ENCODE measurements around the gene SRPRA. TPM values are rescaled to one million over a fixed set of nuclear protein-coding genes. Genes with fewer than 3 reads are reported as not detected.

SRPRA gene
- total RNA-seq, 1 donor from 2014 or later, result 54.8 TPM

DNA sequence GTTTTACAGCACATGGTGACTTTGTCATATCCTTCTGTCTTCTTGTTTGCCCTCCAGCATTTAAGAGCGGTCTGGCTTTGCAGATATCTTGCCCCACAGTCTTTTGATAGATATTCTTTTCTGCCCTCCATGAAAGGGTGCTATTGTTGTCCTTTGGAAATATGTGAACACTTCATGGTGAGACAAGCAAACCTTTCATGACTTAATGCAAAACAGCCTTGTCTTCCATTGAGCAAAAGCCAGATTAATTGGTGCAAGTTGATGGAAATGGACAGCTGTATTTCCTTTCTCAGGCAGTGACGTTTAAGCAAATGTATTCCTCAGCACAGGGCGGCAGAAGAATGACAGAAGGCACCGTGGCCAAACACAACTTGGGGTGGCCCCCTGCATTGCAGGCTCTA is 39.6 kb upstream of the SRPRA start:
- H3K4me1 Mint-ChIP-seq (ENCODE audit: unreplicated experiment), result peaks cover 5% of the 10 kb centered on the region
- no peaks in the 10 kb centered on the region for H3K9me3 Mint-ChIP-seq (ENCODE audit: unreplicated experiment)
- no peak overlapping the region for H3K4me3 Mint-ChIP-seq (ENCODE audit: unreplicated experiment)
- peaks cover 4% of the 10 kb centered on the region for H3K36me3 Mint-ChIP-seq (ENCODE audit: low read depth, unreplicated experiment)
- H3K27me3 Mint-ChIP-seq (ENCODE audit: unreplicated experiment), result no peaks in the 10 kb centered on the region
- TF ChIP-seq, protein P1, sequence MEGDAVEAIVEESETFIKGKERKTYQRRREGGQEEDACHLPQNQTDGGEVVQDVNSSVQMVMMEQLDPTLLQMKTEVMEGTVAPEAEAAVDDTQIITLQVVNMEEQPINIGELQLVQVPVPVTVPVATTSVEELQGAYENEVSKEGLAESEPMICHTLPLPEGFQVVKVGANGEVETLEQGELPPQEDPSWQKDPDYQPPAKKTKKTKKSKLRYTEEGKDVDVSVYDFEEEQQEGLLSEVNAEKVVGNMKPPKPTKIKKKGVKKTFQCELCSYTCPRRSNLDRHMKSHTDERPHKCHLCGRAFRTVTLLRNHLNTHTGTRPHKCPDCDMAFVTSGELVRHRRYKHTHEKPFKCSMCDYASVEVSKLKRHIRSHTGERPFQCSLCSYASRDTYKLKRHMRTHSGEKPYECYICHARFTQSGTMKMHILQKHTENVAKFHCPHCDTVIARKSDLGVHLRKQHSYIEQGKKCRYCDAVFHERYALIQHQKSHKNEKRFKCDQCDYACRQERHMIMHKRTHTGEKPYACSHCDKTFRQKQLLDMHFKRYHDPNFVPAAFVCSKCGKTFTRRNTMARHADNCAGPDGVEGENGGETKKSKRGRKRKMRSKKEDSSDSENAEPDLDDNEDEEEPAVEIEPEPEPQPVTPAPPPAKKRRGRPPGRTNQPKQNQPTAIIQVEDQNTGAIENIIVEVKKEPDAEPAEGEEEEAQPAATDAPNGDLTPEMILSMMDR (IDR thresholded peaks at IDR 0.05; ENCODE audit: unreplicated experiment), result no peak
- no peak for DNase-seq (ENCODE audit: low spot score)
- no peak overlapping the region for H3K27ac Mint-ChIP-seq (ENCODE audit: unreplicated experiment)

DNA sequence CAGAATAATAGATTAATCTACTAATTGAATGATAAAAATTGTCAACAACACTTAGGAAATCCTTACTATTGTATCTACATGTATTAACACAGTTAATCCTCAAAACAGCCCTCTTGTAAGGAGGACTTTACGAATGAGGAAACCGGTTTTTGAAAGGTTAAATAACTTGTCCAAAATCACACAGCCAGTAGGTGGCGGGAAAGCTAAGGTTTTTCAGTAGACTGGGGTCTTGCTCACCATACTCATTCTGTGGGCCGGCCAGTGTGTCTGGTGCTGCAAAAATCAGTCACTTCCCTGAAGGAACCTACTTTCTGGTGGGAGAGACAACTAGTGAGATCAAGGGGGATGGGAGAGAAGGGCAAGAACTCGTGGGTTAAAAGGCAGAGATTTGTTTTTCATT is 39.0 kb upstream of the SRPRA start:
- H3K4me1 Mint-ChIP-seq (ENCODE audit: unreplicated experiment), result peaks cover 9% of the 10 kb centered on the region
- H3K27ac Mint-ChIP-seq (ENCODE audit: unreplicated experiment), result no peak overlapping the region
- no peaks in the 10 kb centered on the region for H3K27me3 Mint-ChIP-seq (ENCODE audit: unreplicated experiment)
- DNase-seq (ENCODE audit: low spot score), result peak; percentile 57
- TF ChIP-seq, protein P1 (IDR thresholded peaks at IDR 0.05; ENCODE audit: unreplicated experiment), result peak; percentile 48
- peaks cover 4% of the 10 kb centered on the region for H3K36me3 Mint-ChIP-seq (ENCODE audit: low read depth, unreplicated experiment)
- H3K4me3 Mint-ChIP-seq (ENCODE audit: unreplicated experiment), result no peak overlapping the region
- H3K9me3 Mint-ChIP-seq (ENCODE audit: unreplicated experiment), result no peaks in the 10 kb centered on the region

DNA sequence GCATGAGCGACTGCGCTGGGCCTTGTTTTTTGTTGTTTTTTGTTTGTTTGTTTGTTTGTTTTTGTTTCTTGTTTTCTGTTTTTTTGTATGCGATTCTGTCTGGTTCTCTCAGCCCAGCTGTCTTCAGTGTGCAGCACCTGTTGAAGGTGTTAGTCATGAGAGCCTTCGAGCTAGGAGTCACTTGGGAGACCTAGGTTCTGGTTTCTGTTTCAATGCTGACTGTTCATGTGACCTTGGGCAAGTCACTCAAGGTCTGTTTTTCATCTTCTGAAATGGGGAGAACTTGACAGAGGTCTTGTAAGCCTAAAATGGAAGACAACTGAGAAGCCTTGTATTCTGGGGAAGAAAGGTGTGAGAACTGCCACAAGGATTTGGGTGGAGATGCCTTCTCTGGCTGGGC is 37.0 kb upstream of the SRPRA start:
- H3K36me3 Mint-ChIP-seq (ENCODE audit: low read depth, unreplicated experiment), result no peaks in the 10 kb centered on the region
- H3K4me1 Mint-ChIP-seq (ENCODE audit: unreplicated experiment), result peaks cover 9% of the 10 kb centered on the region
- H3K27ac Mint-ChIP-seq (ENCODE audit: unreplicated experiment), result no peak overlapping the region
- TF ChIP-seq, protein P1 (IDR thresholded peaks at IDR 0.05; ENCODE audit: unreplicated experiment), result no peak
- H3K4me3 Mint-ChIP-seq (ENCODE audit: unreplicated experiment), result no peak overlapping the region
- no peak for DNase-seq (ENCODE audit: low spot score)
- no peaks in the 10 kb centered on the region for H3K9me3 Mint-ChIP-seq (ENCODE audit: unreplicated experiment)
- H3K27me3 Mint-ChIP-seq (ENCODE audit: unreplicated experiment), result no peaks in the 10 kb centered on the region

DNA sequence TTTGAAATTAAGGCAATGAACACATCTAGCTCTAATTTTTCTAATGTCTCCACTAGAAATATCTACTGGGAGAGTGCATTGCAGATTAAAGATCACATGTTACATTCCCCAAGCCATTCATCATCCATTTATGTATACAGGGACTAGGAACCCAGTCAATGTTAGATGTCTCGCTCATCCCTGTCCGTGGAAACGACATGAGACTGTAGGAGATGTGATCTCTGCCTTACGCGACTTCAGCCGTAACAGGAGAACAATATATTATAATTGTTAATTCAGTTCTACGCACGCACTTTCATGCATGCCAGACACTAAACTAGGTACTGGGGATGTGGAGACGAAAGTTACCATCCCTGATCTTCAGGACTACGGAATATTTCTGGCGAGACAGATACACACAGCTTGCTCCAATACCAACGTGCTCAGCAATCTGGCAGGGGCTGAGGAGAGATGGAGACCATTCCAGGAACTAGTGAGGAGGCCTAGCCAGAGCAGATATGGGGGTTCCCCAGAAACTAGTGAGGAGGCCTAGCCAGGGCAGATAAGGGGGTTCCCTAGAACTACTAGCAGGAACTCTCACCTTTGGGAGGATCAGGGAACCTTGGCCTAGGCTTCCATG is 35.9 kb upstream of the SRPRA start:
- peak overlapping the region; percentile 90 for H3K4me3 Mint-ChIP-seq (ENCODE audit: unreplicated experiment)
- no peaks in the 10 kb centered on the region for H3K9me3 Mint-ChIP-seq (ENCODE audit: unreplicated experiment)
- DNase-seq (ENCODE audit: low spot score), result no peak
- H3K27me3 Mint-ChIP-seq (ENCODE audit: unreplicated experiment), result no peaks in the 10 kb centered on the region
- H3K4me1 Mint-ChIP-seq (ENCODE audit: unreplicated experiment), result peaks cover 9% of the 10 kb centered on the region
- TF ChIP-seq, protein P1 (IDR thresholded peaks at IDR 0.05; ENCODE audit: unreplicated experiment), result no peak
- H3K27ac Mint-ChIP-seq (ENCODE audit: unreplicated experiment), result peak overlapping the region; percentile 11
- no peaks in the 10 kb centered on the region for H3K36me3 Mint-ChIP-seq (ENCODE audit: low read depth, unreplicated experiment)

DNA sequence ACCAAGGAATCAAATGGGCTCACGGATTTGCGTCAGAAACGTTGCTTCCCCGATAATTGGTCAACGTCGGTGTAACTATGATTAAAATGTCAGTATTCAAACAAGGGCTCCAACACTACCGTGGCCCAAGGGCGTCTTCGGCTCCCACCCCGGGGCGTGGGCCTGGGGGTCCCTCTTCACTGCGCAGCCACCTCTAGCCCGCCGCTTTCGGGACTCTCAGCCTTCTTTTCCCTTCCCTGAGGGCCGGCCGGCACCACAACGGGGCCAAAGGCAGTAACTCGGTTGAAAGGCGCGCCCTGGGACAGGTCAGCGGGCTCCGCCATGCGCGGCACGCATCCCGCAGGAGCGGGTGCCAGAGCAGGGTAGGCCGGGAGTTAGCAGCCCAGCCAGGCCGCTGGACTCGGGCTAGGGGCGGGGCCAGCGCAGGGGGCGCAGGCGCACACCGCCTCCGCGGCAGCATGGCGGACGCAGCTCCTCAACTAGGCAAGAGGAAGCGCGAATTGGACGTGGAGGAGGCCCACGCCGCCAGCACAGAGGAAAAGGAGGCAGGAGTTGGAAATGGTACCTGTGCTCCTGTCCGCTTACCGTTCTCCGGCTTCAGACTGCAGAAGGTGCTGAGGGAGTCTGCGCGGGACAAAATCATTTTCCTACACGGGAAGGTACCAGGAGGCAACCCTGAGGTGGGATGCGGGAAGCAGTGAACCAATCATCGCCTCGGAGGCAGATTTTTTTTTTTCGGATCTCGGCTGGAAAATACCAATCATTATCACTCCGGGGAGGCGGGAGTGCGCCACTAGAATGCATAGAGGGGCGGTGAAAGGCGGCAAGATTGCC is 35.1 kb upstream of the SRPRA start, which contains the start of gene DCPS:
Gene DCPS, plus strand, starts transcription at position 438 of the 834 bp plus-strand sequence. Its CDS starts 21 bp downstream, at position 459.
- Mint-ChIP-seq H3K9me3 (ENCODE audit: unreplicated experiment) (no peaks in the 10 kb centered on the region), H3K36me3 (ENCODE audit: low read depth, unreplicated experiment) (no peaks in the 10 kb centered on the region), H3K4me3 (ENCODE audit: unreplicated experiment) (peak within 1 kb of the TSS; percentile 90), H3K4me1 (ENCODE audit: unreplicated experiment) (peaks cover 9% of the 10 kb centered on the region), H3K27me3 (ENCODE audit: unreplicated experiment) (peaks cover 2% of the 10 kb centered on the region), H3K27ac (ENCODE audit: unreplicated experiment) (peak within 1 kb of the TSS; percentile 57)
- TF ChIP-seq, protein P1 (IDR thresholded peaks at IDR 0.05; ENCODE audit: unreplicated experiment), result no peak
- peak; percentile 92 for DNase-seq (ENCODE audit: low spot score)
